SK-N-SH (cell line): Measurements from ENCODE around the gene FAM171A2. TPM values are rescaled to one million over a fixed set of nuclear protein-coding genes. Genes with fewer than 3 reads are reported as not detected.

ENCODE experiments used
- CTCF ChIA-PET: fragments of 300-600, 350-600 bp; formaldehyde crosslinking; extraction: SDS; loops from one replicate; lab custom pipeline; 2021; lab: Yijun Ruan, JAX
- POLR2A ChIA-PET: fragments of 350-600 bp; sonication (Branson Sonifier 250); formaldehyde crosslinking; extraction: SDS; loops from one replicate; lab custom pipeline; 2020; ENCODE audit warnings: antibody characterized with exemption, inconsistent platforms; lab: Yijun Ruan, JAX
- DNase-seq: peaks from one replicate; pipeline ENCODE4 v3.0.0; 2012
- H2AFZ ChIP-seq: fragments of 200-600 bp; sonication (generic); 2 replicates; pipeline ENCODE4 v1.8.1; 2016; ENCODE audit warnings: antibody characterized with exemption, mild to moderate bottlenecking, low read depth
- H3F3A ChIP-seq: fragments of 200-600 bp; sonication (generic); replicated peaks from 2 replicates; pipeline ENCODE3; 2016; ENCODE audit warnings: antibody characterized with exemption, mild to moderate bottlenecking; ENCODE audit not compliant: insufficient read depth
- H3K27ac ChIP-seq, 2 experiments: fragments of 200-500 bp in 1 of 2; fragments of 200-600 bp in 1 of 2; sonication (Bioruptor generic) in 1 of 2; sonication (generic), shearing (Covaris generic) in 1 of 2; 2 replicates each; pipeline versions ENCODE4 v1.5.1 to v1.6.1; 2014 to 2016; ENCODE audit warnings: low read depth in 2 of 2, inconsistent platforms in 1 of 2, low read length in 1 of 2, mild to moderate bottlenecking in 1 of 2, mixed read lengths in 1 of 2
- H3K27me3 ChIP-seq: fragments of 200-600 bp; sonication (generic), shearing (Covaris generic); 2 replicates; pipeline ENCODE4 v1.6.1; 2016; ENCODE audit warnings: mixed run types; ENCODE audit not compliant: insufficient read depth
- H3K36me3 ChIP-seq, 2 experiments: fragments of 200-500 bp in 1 of 2; fragments of 200-600 bp in 1 of 2; sonication (Bioruptor generic) in 1 of 2; sonication (generic) in 1 of 2; replicated peaks in 1 of 2; 2 replicates each; pipeline versions ENCODE3 to v1.5.1; 2014 to 2016; ENCODE audit warnings: low read length in 1 of 2, mild to moderate bottlenecking in 1 of 2; ENCODE audit not compliant: insufficient read depth in 2 of 2, control insufficient read depth in 1 of 2
- H3K4me1 ChIP-seq, 2 experiments: fragments of 200-500 bp in 1 of 2; fragments of 200-600 bp in 1 of 2; sonication (Bioruptor generic) in 1 of 2; sonication (generic), shearing (Covaris generic) in 1 of 2; 2 replicates each; pipeline versions ENCODE4 v1.5.1 to v1.6.1; 2014 to 2016; ENCODE audit warnings: low read depth in 1 of 2, low read length in 1 of 2, mixed run types in 1 of 2; ENCODE audit not compliant: insufficient read depth in 2 of 2, control insufficient read depth in 1 of 2
- H3K4me2 ChIP-seq: fragments of 200-600 bp; sonication (generic), shearing (Covaris generic); 2 replicates; pipeline ENCODE4 v1.6.1; 2017; ENCODE audit warnings: mixed run types
- H3K4me3 ChIP-seq, 2 experiments: fragments of 200-500 bp in 1 of 2; fragments of 200-600 bp in 1 of 2; sonication (Bioruptor generic) in 1 of 2; sonication (generic), shearing (Covaris generic) in 1 of 2; 2 replicates each; pipeline versions ENCODE4 v1.5.1 to v1.8.1; 2014 to 2016; ENCODE audit warnings: low read depth in 2 of 2, inconsistent platforms in 1 of 2, low read length in 1 of 2, mild to moderate bottlenecking in 1 of 2, mixed read lengths in 1 of 2, moderate library complexity in 1 of 2
- H3K79me2 ChIP-seq: fragments of 200-600 bp; sonication (generic); 2 replicates; pipeline ENCODE4 v1.8.1; 2017; ENCODE audit warnings: mild to moderate bottlenecking; ENCODE audit not compliant: insufficient read depth
- H3K9ac ChIP-seq: fragments of 200-600 bp; sonication (generic); 2 replicates; pipeline ENCODE4 v1.6.1; 2017; ENCODE audit warnings: mixed run types
- H3K9me2 ChIP-seq: fragments of 200-600 bp; sonication (generic); 2 replicates; pipeline ENCODE4 v1.6.1; 2017; ENCODE audit warnings: mixed run types
- H3K9me3 ChIP-seq: fragments of 200-600 bp; sonication (generic); 2 replicates; pipeline ENCODE4 v1.6.1; 2017; ENCODE audit warnings: mixed run types, mild to moderate bottlenecking, moderate library complexity
- H4K20me1 ChIP-seq: fragments of 200-600 bp; sonication (generic); 2 replicates; pipeline ENCODE4 v1.6.1; 2017; ENCODE audit warnings: mild to moderate bottlenecking, mixed run types; ENCODE audit not compliant: insufficient read depth
- CHD2 ChIP-seq: fragments of 150-350 bp; IDR thresholded peaks from 2 replicates; pipeline ENCODE4 v1.6.1; 2018; ENCODE audit warnings: low read length; ENCODE audit not compliant: partially characterized antibody
- ELF1 ChIP-seq: IDR thresholded peaks from 2 replicates; pipeline ENCODE4 v1.4.0; 2012
- EZH2phosphoT487 ChIP-seq: fragments of 200-600 bp; sonication (generic); IDR thresholded peaks from 2 replicates; pipeline ENCODE4 v1.6.1; 2017; ENCODE audit warnings: low read depth, mixed run types, mild to moderate bottlenecking, antibody characterized with exemption, moderate library complexity, borderline replicate concordance
- FOXJ3 ChIP-seq: sonication (generic); formaldehyde crosslinking; IDR thresholded peaks from 2 replicates; pipeline ENCODE4 v1.5.1; 2020; ENCODE audit warnings: mild to moderate bottlenecking, missing genetic modification reagents
- GATA2 ChIP-seq: sonication (generic); formaldehyde crosslinking; IDR thresholded peaks from 2 replicates; pipeline ENCODE4 v1.5.0; 2020; ENCODE audit warnings: mild to moderate bottlenecking, missing genetic modification reagents
- JUND ChIP-seq: IDR thresholded peaks from 2 replicates; pipeline ENCODE4 v1.4.0; 2012
- NFIC ChIP-seq: IDR thresholded peaks from 2 replicates; pipeline ENCODE4 v1.4.0; 2012; ENCODE audit warnings: borderline replicate concordance
- NRF1 ChIP-seq: IDR thresholded peaks from 2 replicates; pipeline ENCODE4 v1.6.1; 2012; ENCODE audit warnings: low read depth, mild to moderate bottlenecking, low read length
- POLR2AphosphoS5 ChIP-seq: IDR thresholded peaks from 2 replicates; pipeline ENCODE4 v1.6.1; 2012; ENCODE audit warnings: low read depth, low read length
- RAD21 ChIP-seq: IDR thresholded peaks from 2 replicates; pipeline ENCODE4 v1.6.1; 2012; ENCODE audit warnings: mild to moderate bottlenecking, low read length
- RCOR1 ChIP-seq: fragments of 150-350 bp; IDR thresholded peaks from 2 replicates; pipeline ENCODE4 v1.6.1; 2017; ENCODE audit warnings: antibody characterized with exemption, low read length
- SMC3 ChIP-seq: IDR thresholded peaks from 2 replicates; pipeline ENCODE4 v1.6.1; 2012; ENCODE audit warnings: low read depth, low read length, improper control_type of control experiment
- TCF12 ChIP-seq: IDR thresholded peaks from 2 replicates; pipeline ENCODE4 v1.4.0; 2012
- TEAD4 ChIP-seq: IDR thresholded peaks from 2 replicates; pipeline ENCODE4 v1.4.0; 2012; ENCODE audit warnings: mild to moderate bottlenecking, borderline replicate concordance; ENCODE audit not compliant: insufficient read depth
- WGBS: methylation state at CpG from one replicate; pipeline ENCODE4 v1.1.6; 2017; ENCODE audit warnings: low lambda C conversion rate; 5-methylcytosine and 5-hydroxymethylcytosine counted together
- polyA plus RNA-seq, 3 experiments: library from polyadenylated mRNA; depleted of rRNA; stranded (reverse); fragments of >200 nt; gene quantifications; 2 replicates each; pipeline ENCODE4 v1.2.3, GENCODE V29; 2012
- TF ChIP-seq, protein P1 (sequence below): IDR thresholded peaks from 2 replicates; pipeline ENCODE4 v1.4.0; 2012; ENCODE audit warnings: low read depth
- TF ChIP-seq, protein P2 (sequence below): IDR thresholded peaks from 2 replicates; pipeline ENCODE4; 2012
- TF ChIP-seq, protein P3 (sequence below): IDR thresholded peaks from 2 replicates; pipeline ENCODE4 v1.6.1; 2012; ENCODE audit warnings: mild to moderate bottlenecking, low read depth, low read length, moderate library complexity
- TF ChIP-seq, protein P4 (sequence below): fragments of 200-600 bp; sonication (generic); IDR thresholded peaks from 2 replicates; pipeline ENCODE4 v1.6.1; 2017; ENCODE audit warnings: antibody characterized with exemption, mild to moderate bottlenecking, moderate library complexity

The FAM171A2 gene
- polyA plus RNA-seq, 1 of the 3 experiments (the other 2 are of a cell fraction) = 4.9 TPM

DNA sequence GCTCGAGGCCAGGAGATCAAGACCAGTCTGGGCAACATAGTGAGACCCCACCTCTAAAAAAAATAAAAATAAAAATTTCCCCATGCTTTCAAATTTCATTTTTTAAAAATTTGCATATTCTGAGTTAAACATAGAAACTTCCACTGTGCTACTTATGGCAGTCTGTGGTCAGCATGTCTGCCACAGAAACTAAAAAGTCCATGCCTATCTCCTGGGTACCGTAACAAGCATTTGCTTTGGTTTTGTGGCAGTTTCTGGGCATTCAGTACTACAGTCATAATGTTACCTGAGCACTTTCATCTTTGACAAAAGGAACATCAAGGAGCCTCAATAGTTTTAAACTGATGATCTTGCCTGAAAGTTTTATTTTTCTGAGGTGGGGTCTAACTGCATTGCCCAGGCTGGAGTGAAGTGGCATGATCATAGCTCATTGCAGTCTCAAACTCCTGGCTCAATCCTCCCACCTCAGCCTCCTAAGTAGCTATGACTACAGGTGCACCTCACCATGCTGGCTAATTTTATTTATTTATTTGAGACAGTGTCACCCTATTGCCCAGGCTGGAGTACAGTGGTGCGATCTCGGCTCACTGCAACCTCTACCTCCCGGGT lies 39.0 kb upstream of the FAM171A2 start:
- H3K9ac ChIP-seq = no peak overlapping the region
- no peak overlapping the region for H3K27ac ChIP-seq
- no peaks in the 10 kb centered on the region; the same call in 1 of the 2 replicates for H3K79me2 ChIP-seq
- POLR2A ChIA-PET = no interaction called here
- DNase-seq = no peak
- H3K27me3 ChIP-seq = no peaks in the 10 kb centered on the region
- H3K4me1 ChIP-seq = no peaks in the 10 kb centered on the region; a peak in 1 of 4 replicates
- H3K9me3 ChIP-seq = no peaks in the 10 kb centered on the region
- CTCF ChIA-PET = no interaction called here
- H3K36me3 ChIP-seq = peaks cover 44 to 61% of the 10 kb centered on the region in 2 experiments
- WGBS = 96% methylated on average over 5 of the region's 5 CpGs
- no peak overlapping the region for H2AFZ ChIP-seq
- TF ChIP-seq ELF1 (no peak), NFIC (no peak), CHD2 (no peak), JUND (no peak), NRF1 (no peak), TCF12 (no peak), RAD21 (no peak), GATA2 (no peak), EZH2phosphoT487 (no peak), RCOR1 (no peak)
- TF ChIP-seq, protein P1, sequence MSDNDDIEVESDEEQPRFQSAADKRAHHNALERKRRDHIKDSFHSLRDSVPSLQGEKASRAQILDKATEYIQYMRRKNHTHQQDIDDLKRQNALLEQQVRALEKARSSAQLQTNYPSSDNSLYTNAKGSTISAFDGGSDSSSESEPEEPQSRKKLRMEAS = no peak
- TF ChIP-seq, all 33 proteins: peak for 0
- Histone ChIP-seq H3K4me2 (no peak overlapping the region), H4K20me1 (no peaks in the 10 kb centered on the region), H3K4me3 (no peak overlapping the region), H3K9me2 (no peaks in the 10 kb centered on the region), H3F3A (peaks cover 3% of the 10 kb centered on the region)

DNA sequence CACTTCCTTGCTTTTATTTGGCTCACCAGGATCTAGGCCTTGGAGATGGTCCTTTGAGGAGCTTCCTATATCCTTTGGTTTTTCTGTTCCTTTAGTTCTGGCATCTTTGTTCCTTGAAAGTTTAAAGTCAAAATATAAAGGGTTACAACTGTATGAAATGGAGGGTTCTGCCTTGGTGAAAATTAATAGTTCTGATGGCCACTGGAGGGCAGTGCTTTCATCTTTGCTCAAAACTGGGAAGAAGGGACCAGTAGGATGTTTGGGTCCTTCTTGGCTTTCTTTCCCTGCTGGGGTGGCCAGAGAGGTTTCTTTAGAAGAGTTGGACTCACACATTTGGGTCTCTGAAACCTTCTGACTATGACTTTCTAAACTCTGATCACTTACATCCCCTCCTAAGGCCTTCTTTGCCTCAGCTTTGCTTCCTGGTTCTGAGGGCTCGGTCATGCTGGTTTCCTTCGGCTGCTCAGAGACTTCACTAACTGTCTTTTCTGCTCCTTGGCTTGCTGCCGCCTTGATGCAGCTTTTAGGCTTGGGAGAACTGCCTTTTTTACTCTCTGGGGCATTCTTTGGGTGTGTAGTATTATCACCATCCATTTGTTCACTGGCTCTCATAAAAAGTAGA lies 36.7 kb upstream of the FAM171A2 start:
- ChIA-PET CTCF (interaction anchor here (0.8 to 2.5 kb wide), 14 partner anchors 9 to 214 kb away, joined by 3 to 13 read pairs (median 4); partner anchors contain the start of genes ITGA2B and TMUB2), POLR2A (no interaction called here)
- Histone ChIP-seq H2AFZ (no peak overlapping the region), H3K4me3 (no peak overlapping the region), H3K27me3 (no peaks in the 10 kb centered on the region), H3K9me2 (no peaks in the 10 kb centered on the region), H3F3A (peaks cover 3% of the 10 kb centered on the region), H3K9me3 (no peaks in the 10 kb centered on the region), H3K9ac (no peak overlapping the region), H3K36me3 (peaks cover 54 to 56% of the 10 kb centered on the region in 2 experiments), H3K27ac (no peak overlapping the region), H3K4me1 (no peaks in the 10 kb centered on the region), H4K20me1 (no peaks in the 10 kb centered on the region), H3K4me2 (no peak overlapping the region), H3K79me2 (no peaks in the 10 kb centered on the region)
- DNase-seq = no peak
- no peak for TF ChIP-seq TEAD4
- TF ChIP-seq EZH2phosphoT487 = no peak
- TF ChIP-seq FOXJ3 (CRISPR knock-in tag) = no peak
- TF ChIP-seq, protein P2, sequence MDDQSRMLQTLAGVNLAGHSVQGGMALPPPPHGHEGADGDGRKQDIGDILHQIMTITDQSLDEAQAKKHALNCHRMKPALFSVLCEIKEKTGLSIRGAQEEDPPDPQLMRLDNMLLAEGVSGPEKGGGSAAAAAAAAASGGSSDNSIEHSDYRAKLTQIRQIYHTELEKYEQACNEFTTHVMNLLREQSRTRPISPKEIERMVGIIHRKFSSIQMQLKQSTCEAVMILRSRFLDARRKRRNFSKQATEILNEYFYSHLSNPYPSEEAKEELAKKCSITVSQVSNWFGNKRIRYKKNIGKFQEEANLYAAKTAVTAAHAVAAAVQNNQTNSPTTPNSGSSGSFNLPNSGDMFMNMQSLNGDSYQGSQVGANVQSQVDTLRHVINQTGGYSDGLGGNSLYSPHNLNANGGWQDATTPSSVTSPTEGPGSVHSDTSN = no peak
- TF ChIP-seq, protein P3, sequence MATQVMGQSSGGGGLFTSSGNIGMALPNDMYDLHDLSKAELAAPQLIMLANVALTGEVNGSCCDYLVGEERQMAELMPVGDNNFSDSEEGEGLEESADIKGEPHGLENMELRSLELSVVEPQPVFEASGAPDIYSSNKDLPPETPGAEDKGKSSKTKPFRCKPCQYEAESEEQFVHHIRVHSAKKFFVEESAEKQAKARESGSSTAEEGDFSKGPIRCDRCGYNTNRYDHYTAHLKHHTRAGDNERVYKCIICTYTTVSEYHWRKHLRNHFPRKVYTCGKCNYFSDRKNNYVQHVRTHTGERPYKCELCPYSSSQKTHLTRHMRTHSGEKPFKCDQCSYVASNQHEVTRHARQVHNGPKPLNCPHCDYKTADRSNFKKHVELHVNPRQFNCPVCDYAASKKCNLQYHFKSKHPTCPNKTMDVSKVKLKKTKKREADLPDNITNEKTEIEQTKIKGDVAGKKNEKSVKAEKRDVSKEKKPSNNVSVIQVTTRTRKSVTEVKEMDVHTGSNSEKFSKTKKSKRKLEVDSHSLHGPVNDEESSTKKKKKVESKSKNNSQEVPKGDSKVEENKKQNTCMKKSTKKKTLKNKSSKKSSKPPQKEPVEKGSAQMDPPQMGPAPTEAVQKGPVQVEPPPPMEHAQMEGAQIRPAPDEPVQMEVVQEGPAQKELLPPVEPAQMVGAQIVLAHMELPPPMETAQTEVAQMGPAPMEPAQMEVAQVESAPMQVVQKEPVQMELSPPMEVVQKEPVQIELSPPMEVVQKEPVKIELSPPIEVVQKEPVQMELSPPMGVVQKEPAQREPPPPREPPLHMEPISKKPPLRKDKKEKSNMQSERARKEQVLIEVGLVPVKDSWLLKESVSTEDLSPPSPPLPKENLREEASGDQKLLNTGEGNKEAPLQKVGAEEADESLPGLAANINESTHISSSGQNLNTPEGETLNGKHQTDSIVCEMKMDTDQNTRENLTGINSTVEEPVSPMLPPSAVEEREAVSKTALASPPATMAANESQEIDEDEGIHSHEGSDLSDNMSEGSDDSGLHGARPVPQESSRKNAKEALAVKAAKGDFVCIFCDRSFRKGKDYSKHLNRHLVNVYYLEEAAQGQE = no peak
- peak; percentile 55 for TF ChIP-seq SMC3
- TF ChIP-seq NRF1 = no peak
- no peak for TF ChIP-seq CHD2
- TF ChIP-seq ELF1 = no peak
- peak; percentile 59 for TF ChIP-seq RAD21
- TF ChIP-seq, protein P4, sequence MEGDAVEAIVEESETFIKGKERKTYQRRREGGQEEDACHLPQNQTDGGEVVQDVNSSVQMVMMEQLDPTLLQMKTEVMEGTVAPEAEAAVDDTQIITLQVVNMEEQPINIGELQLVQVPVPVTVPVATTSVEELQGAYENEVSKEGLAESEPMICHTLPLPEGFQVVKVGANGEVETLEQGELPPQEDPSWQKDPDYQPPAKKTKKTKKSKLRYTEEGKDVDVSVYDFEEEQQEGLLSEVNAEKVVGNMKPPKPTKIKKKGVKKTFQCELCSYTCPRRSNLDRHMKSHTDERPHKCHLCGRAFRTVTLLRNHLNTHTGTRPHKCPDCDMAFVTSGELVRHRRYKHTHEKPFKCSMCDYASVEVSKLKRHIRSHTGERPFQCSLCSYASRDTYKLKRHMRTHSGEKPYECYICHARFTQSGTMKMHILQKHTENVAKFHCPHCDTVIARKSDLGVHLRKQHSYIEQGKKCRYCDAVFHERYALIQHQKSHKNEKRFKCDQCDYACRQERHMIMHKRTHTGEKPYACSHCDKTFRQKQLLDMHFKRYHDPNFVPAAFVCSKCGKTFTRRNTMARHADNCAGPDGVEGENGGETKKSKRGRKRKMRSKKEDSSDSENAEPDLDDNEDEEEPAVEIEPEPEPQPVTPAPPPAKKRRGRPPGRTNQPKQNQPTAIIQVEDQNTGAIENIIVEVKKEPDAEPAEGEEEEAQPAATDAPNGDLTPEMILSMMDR = peak; percentile 69
- TF ChIP-seq POLR2AphosphoS5 = no peak
- 100% methylated on average over 3 of the region's 3 CpGs for whole genome bisulfite sequencing
